Activated CD8-positive, alpha-beta memory T cell treated with anti-CD3 and anti-CD28 coated beads for 4 hours (primary cell): ENCODE data around the gene PKDREJ.
"Not testable (repeated sequence)": the region's sequence is repeated elsewhere in the genome, so short reads cannot be mapped to it uniquely, and the experiment has no call there.

ENCODE experiments used
- DNase-seq, 2 donors: peaks; one replicate each; pipeline ENCODE4 v3.0.0-alpha.2; 2020; ENCODE audit warnings: low read depth in 2 of 2

PKDREJ gene

GRCh38 chr22:46263216-46263590 lies at the start of gene PKDREJ:
Gene PKDREJ, minus strand, starts transcription at chr22:46263343. Its CDS starts 21 bp downstream, at chr22:46263322.
- no peak for DNase-seq

- not testable (repeated sequence) for DNase-seq
Measured at GRCh38 chr22:46312848-46313247, 49.7 kb upstream of the PKDREJ start.

- DNase-seq = no peak
Measured at GRCh38 chr22:46312056-46312455, 48.9 kb upstream of the PKDREJ start.

- no peak for DNase-seq
Measured at GRCh38 chr22:46309526-46310085, 46.5 kb upstream of the PKDREJ start.

- DNase-seq = no peak
Measured at GRCh38 chr22:46308283-46308988, 45.3 kb upstream of the PKDREJ start.

- DNase-seq = no peak
Measured at GRCh38 chr22:46303347-46303965, 40.3 kb upstream of the PKDREJ start.

GRCh38 chr22:46300491-46300890 lies 37.3 kb upstream of the PKDREJ start:
- no peak for DNase-seq

- no peak for DNase-seq
Measured at GRCh38 chr22:46299101-46299500, 36.0 kb upstream of the PKDREJ start.

- DNase-seq = no peak
Measured at GRCh38 chr22:46297151-46297812, 34.1 kb upstream of the PKDREJ start.

GRCh38 chr22:46296257-46297150 lies 33.4 kb upstream of the PKDREJ start, which contains the start of gene GTSE1:
Gene GTSE1, plus strand, starts transcription at chr22:46296870. Its CDS starts 531 bp downstream, at chr22:46297401.
- DNase-seq = peak; percentile 94 to 95

GRCh38 chr22:46295277-46295971 lies 32.3 kb upstream of the PKDREJ start:
- DNase-seq = no peak

GRCh38 chr22:46294784-46295183 lies 31.6 kb upstream of the PKDREJ start:
- DNase-seq = no peak

GRCh38 chr22:46293577-46294260 lies 30.6 kb upstream of the PKDREJ start:
- DNase-seq = no peak

GRCh38 chr22:46292732-46293131 lies 29.6 kb upstream of the PKDREJ start:
- no peak for DNase-seq

GRCh38 chr22:46292173-46292572 lies 29.0 kb upstream of the PKDREJ start:
- DNase-seq = no peak

- DNase-seq = no peak
Measured at GRCh38 chr22:46290843-46291785, 28.0 kb upstream of the PKDREJ start.

- no peak for DNase-seq
Measured at GRCh38 chr22:46290121-46290842, 27.1 kb upstream of the PKDREJ start.

GRCh38 chr22:46289244-46289891 lies 26.2 kb upstream of the PKDREJ start:
- no peak for DNase-seq
